HG02852 (cell line): ENCODE measurements around the gene DNAJC8.

Source experiments
- ATAC-seq: cut with Tn5 transposase; IDR thresholded peaks from one replicate; pipeline ENCODE4 v1.9.1; 2021; ENCODE audit warnings: mild to moderate bottlenecking, moderate library complexity; ENCODE audit not compliant: unreplicated experiment

Gene DNAJC8

GRCh38 chr1:28256197-28256827, 23.5 kb upstream of the DNAJC8 start:
- ATAC-seq = no peak

GRCh38 chr1:28249866-28250295, 17.1 kb upstream of the DNAJC8 start:
- no peak for ATAC-seq

GRCh38 chr1:28249013-28249865, 16.4 kb upstream of the DNAJC8 start:
- ATAC-seq = no peak

GRCh38 chr1:28248273-28249012, 15.6 kb upstream of the DNAJC8 start:
- no peak for ATAC-seq

- ATAC-seq = no peak
Observed at GRCh38 chr1:28247612-28248272, 14.9 kb upstream of the DNAJC8 start.

GRCh38 chr1:28246427-28246832, 13.6 kb upstream of the DNAJC8 start:
- ATAC-seq = no peak

- peak; percentile 30 for ATAC-seq
Observed at GRCh38 chr1:28244549-28245251, 11.9 kb upstream of the DNAJC8 start.

GRCh38 chr1:28243685-28244311, 11.0 kb upstream of the DNAJC8 start:
- ATAC-seq = no peak

GRCh38 chr1:28241638-28242241, 8.9 kb upstream of the DNAJC8 start:
- no peak for ATAC-seq

GRCh38 chr1:28240024-28240423, 7.2 kb upstream of the DNAJC8 start:
- ATAC-seq = no peak

- no peak for ATAC-seq
Observed at GRCh38 chr1:28239004-28239403, 6.2 kb upstream of the DNAJC8 start.

GRCh38 chr1:28236656-28237322, 4.0 kb upstream of the DNAJC8 start:
- no peak for ATAC-seq

- ATAC-seq = peak; percentile 84
Observed at GRCh38 chr1:28235755-28236655, 3.2 kb upstream of the DNAJC8 start, which contains the start of gene ATP5IF1. TSS of gene ATP5IF1 (plus strand) at chr1:28236124. CDS start at chr1:28236184, 60 bp downstream.

- ATAC-seq = no peak
Observed at GRCh38 chr1:28233264-28233606, 406 bp upstream of the DNAJC8 start.

- ATAC-seq = no peak
Observed at GRCh38 chr1:28229996-28230395, 2.8 kb downstream of the DNAJC8 start.

GRCh38 chr1:28229089-28229488, 3.7 kb downstream of the DNAJC8 start:
- ATAC-seq = no peak

- ATAC-seq = no peak
Observed at GRCh38 chr1:28213315-28213714, 19.5 kb downstream of the DNAJC8 start.

GRCh38 chr1:28209700-28210099, 23.1 kb downstream of the DNAJC8 start:
- no peak for ATAC-seq
